ENCODE results near the gene SLC4A5.

- TF ChIP-seq REST (tag by site-specific recombination; IDR thresholded peaks at IDR 0.05) (no peak), CTCF (tag by site-specific recombination; IDR thresholded peaks at IDR 0.05) (no peak), ZNF76 (tag by site-specific recombination; IDR thresholded peaks at IDR 0.05; ENCODE audit: borderline replicate concordance, low read depth) (no peak), ATF2 (tag by site-specific recombination; IDR thresholded peaks at IDR 0.05; ENCODE audit: low read depth) (no peak), MYNN (tag by site-specific recombination; IDR thresholded peaks at IDR 0.05; ENCODE audit: borderline replicate concordance) (no peak), BCL11A (tag by site-specific recombination; IDR thresholded peaks at IDR 0.05; ENCODE audit: low read depth) (no peak), ZNF473 (tag by site-specific recombination; IDR thresholded peaks at IDR 0.05) (no peak), MEIS1 (CRISPR knock-in tag; IDR thresholded peaks at IDR 0.05; ENCODE audit: borderline replicate concordance) (no peak), ZNF549 (tag by site-specific recombination; IDR thresholded peaks at IDR 0.05) (no peak), ZNF548 (tag by site-specific recombination; IDR thresholded peaks at IDR 0.05) (no peak)
Observed at GRCh38 chr2:74297950-74298349, 45.3 kb downstream of the SLC4A5 start.

Data from HEK293 (cell line).